SK-N-SH treated with all-trans-retinoic acid at 6 μM for 48 hours (cell line): ENCODE data around the gene NQO2.

Experiments used
- ATAC-seq: fragments of 200-7000 bp; cut with Tn5 transposase; 3 replicates; pipeline ENCODE4 v1.9.1; 2020; ENCODE audit warnings: mild to moderate bottlenecking, moderate library complexity
- ARNTL ChIP-seq: fragments of 450-650 bp; formaldehyde crosslinking; IDR thresholded peaks from 2 replicates; pipeline ENCODE4 v1.5.0; 2020; ENCODE audit warnings: low read depth, mild to moderate bottlenecking, moderate library complexity, borderline replicate concordance
- BACH2 ChIP-seq: fragments of 250-450 bp; sonication (Bioruptor Pico); IDR thresholded peaks from 2 replicates; pipeline ENCODE4 v1.9.0; 2021; ENCODE audit warnings: mild to moderate bottlenecking, borderline replicate concordance
- CREB5 ChIP-seq: fragments of 250-450 bp; sonication (Bioruptor Pico); IDR thresholded peaks from 2 replicates; pipeline ENCODE4 v1.5.1; 2020; ENCODE audit warnings: low read depth, mild to moderate bottlenecking, moderate library complexity
- CSDC2 ChIP-seq: fragments of 250-450 bp; sonication (Bioruptor Pico); IDR thresholded peaks from 2 replicates; pipeline ENCODE4 v1.5.0; 2020; ENCODE audit warnings: mild to moderate bottlenecking, moderate library complexity
- ESRRG ChIP-seq: fragments of 250-450 bp; sonication (Bioruptor Pico); IDR thresholded peaks from 2 replicates; pipeline ENCODE4 v1.6.1; 2021; ENCODE audit warnings: mild to moderate bottlenecking
- GLIS3 ChIP-seq: fragments of 250-450 bp; sonication (Bioruptor Pico); IDR thresholded peaks from 2 replicates; pipeline ENCODE4 v1.5.0; 2020; ENCODE audit warnings: mild to moderate bottlenecking, moderate library complexity
- ISL1 ChIP-seq: fragments of 250-450 bp; sonication (Bioruptor Pico); IDR thresholded peaks from 2 replicates; pipeline ENCODE4 v2.1.2; 2022; ENCODE audit warnings: mild to moderate bottlenecking, moderate library complexity
- OSR1 ChIP-seq: fragments of 250-450 bp; sonication (Bioruptor Pico); IDR thresholded peaks from 2 replicates; pipeline ENCODE4 v1.8.0; 2022; ENCODE audit warnings: moderate library complexity, mild to moderate bottlenecking, inconsistent platforms
- PATZ1 ChIP-seq: fragments of 250-450 bp; sonication (Bioruptor Pico); IDR thresholded peaks from 2 replicates; pipeline ENCODE4 v1.8.0; 2020; ENCODE audit warnings: mild to moderate bottlenecking, moderate library complexity, borderline replicate concordance
- POU6F1 ChIP-seq: fragments of 250-450 bp; sonication (Bioruptor Pico); IDR thresholded peaks from 2 replicates; pipeline ENCODE4 v1.8.0; 2021; ENCODE audit warnings: low read depth, mild to moderate bottlenecking, moderate library complexity, borderline replicate concordance
- PPARA ChIP-seq: fragments of 250-450 bp; sonication (Bioruptor Pico); IDR thresholded peaks from 2 replicates; pipeline ENCODE4 v1.5.0; 2020; ENCODE audit warnings: mild to moderate bottlenecking, borderline replicate concordance
- RARB ChIP-seq: fragments of 250-450 bp; sonication (Bioruptor Pico); IDR thresholded peaks from 2 replicates; pipeline ENCODE4 v1.8.0; 2021; ENCODE audit warnings: mild to moderate bottlenecking, moderate library complexity
- SNAI2 ChIP-seq: fragments of 250-450 bp; sonication (Bioruptor Pico); IDR thresholded peaks from 2 replicates; pipeline ENCODE4 v1.5.0; 2020; ENCODE audit warnings: mild to moderate bottlenecking, moderate library complexity
- TCF4 ChIP-seq: fragments of 250-450 bp; sonication (Bioruptor Pico); IDR thresholded peaks from 2 replicates; pipeline ENCODE4 v1.8.0; 2021; ENCODE audit warnings: mild to moderate bottlenecking, moderate library complexity, borderline replicate concordance
- TOX ChIP-seq: fragments of 250-450 bp; sonication (Bioruptor Pico); IDR thresholded peaks from 2 replicates; pipeline ENCODE4 v1.8.0; 2021; ENCODE audit warnings: mild to moderate bottlenecking, moderate library complexity, borderline replicate concordance
- TSHZ2 ChIP-seq: fragments of 250-450 bp; sonication (Bioruptor Pico); IDR thresholded peaks from 2 replicates; pipeline ENCODE4 v1.5.0; 2020; ENCODE audit warnings: mild to moderate bottlenecking, moderate library complexity
- ZC3H10 ChIP-seq: fragments of 250-450 bp; sonication (Bioruptor Pico); IDR thresholded peaks from 2 replicates; pipeline ENCODE4 v1.5.1; 2021; ENCODE audit warnings: mild to moderate bottlenecking, moderate library complexity
- ZFP3 ChIP-seq: fragments of 250-450 bp; sonication (Bioruptor Pico); IDR thresholded peaks from 2 replicates; pipeline ENCODE4 v1.5.0; 2020; ENCODE audit warnings: mild to moderate bottlenecking, moderate library complexity
- ZFP30 ChIP-seq: fragments of 450-650 bp; formaldehyde crosslinking; IDR thresholded peaks from 2 replicates; pipeline ENCODE4 v1.5.0; 2022; ENCODE audit warnings: mild to moderate bottlenecking, moderate library complexity
- ZNF565 ChIP-seq: fragments of 450-650 bp; formaldehyde crosslinking; conservative IDR thresholded peaks from 2 replicates; pipeline ENCODE4 v1.5.0; 2020; ENCODE audit warnings: low read depth, mild to moderate bottlenecking, moderate library complexity
- ZNF70 ChIP-seq: fragments of 450-650 bp; formaldehyde crosslinking; IDR thresholded peaks from 2 replicates; pipeline ENCODE4 v1.5.0; 2020; ENCODE audit warnings: mild to moderate bottlenecking, moderate library complexity

Gene NQO2

GRCh38 chr6:2989332-2990247 is 10.1 kb upstream of the NQO2 start:
- ATAC-seq: peak; percentile 72
- TF ChIP-seq TCF4: no peak
- TF ChIP-seq CREB5 (CRISPR knock-in tag): no peak
- TF ChIP-seq ZNF70: no peak
- no peak for TF ChIP-seq ZC3H10 (CRISPR knock-in tag)
- TF ChIP-seq ZFP30 (CRISPR knock-in tag): no peak
- TF ChIP-seq PPARA (CRISPR knock-in tag): no peak
- no peak for TF ChIP-seq ZFP3 (CRISPR knock-in tag)
- no peak for TF ChIP-seq GLIS3 (CRISPR knock-in tag)
- TF ChIP-seq SNAI2 (CRISPR knock-in tag): no peak
- no peak for TF ChIP-seq PATZ1 (CRISPR knock-in tag)
- TF ChIP-seq TSHZ2 (CRISPR knock-in tag): no peak
- no peak for TF ChIP-seq ARNTL (CRISPR knock-in tag)
- TF ChIP-seq OSR1: no peak

- no peak for ATAC-seq
- TF ChIP-seq ZC3H10 (CRISPR knock-in tag) (no peak), CSDC2 (CRISPR knock-in tag) (peak; percentile 72; the same call in 1 of the 2 replicates), PPARA (CRISPR knock-in tag) (no peak), ESRRG (CRISPR knock-in tag) (no peak), ISL1 (0 out of 2 replicates have a peak, but pooled peaks have one; percentile 25), ARNTL (CRISPR knock-in tag) (no peak), ZNF565 (CRISPR knock-in tag) (no peak), CREB5 (CRISPR knock-in tag) (no peak), BACH2 (no peak)
Measured at GRCh38 chr6:2990248-2990931, 9.3 kb upstream of the NQO2 start.

GRCh38 chr6:2990932-2991506 is 8.7 kb upstream of the NQO2 start:
- ATAC-seq: no peak
- TF ChIP-seq BACH2 (no peak), RARB (CRISPR knock-in tag) (no peak), ZNF70 (no peak), PPARA (CRISPR knock-in tag) (no peak), TOX (no peak), PATZ1 (CRISPR knock-in tag) (no peak), ZFP30 (CRISPR knock-in tag) (no peak), TCF4 (no peak), POU6F1 (CRISPR knock-in tag) (no peak), TSHZ2 (CRISPR knock-in tag) (no peak), GLIS3 (CRISPR knock-in tag) (no peak)
